ENCODE measurements around the gene GCSAM.

Gene GCSAM

DNA sequence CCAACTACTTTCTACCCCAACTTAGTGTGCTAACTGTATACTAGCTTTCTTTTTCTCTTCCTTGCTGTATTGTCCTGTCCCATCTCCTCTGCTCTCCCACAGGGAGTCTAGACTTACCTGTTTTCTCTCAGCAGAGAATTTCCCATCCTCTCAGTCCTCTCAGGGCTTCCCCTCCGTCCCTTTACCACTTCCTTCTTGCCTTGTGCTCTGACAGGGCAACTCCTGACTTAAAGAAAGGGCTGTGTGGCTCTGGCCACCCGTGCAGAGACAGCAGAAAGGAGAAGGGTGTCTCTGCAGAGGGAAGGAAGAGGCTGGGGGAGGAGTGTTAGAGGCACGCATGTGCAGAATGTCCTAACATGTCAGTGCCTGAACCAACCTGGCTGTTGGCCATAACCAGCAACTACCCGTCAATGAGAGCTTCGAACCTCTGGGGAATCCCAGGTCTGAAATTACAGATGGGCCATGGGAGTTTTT lies at the start of gene GCSAM:
TSS of gene GCSAM (minus strand) at position 274 of the 474 bp plus-strand sequence. CDS start at position 146, 128 bp downstream.
- peak; percentile 56 to 58 for DNase-seq

- no peak for DNase-seq
Observed at GRCh38 chr3:112175646-112176045, 42.6 kb upstream of the GCSAM start.

DNA sequence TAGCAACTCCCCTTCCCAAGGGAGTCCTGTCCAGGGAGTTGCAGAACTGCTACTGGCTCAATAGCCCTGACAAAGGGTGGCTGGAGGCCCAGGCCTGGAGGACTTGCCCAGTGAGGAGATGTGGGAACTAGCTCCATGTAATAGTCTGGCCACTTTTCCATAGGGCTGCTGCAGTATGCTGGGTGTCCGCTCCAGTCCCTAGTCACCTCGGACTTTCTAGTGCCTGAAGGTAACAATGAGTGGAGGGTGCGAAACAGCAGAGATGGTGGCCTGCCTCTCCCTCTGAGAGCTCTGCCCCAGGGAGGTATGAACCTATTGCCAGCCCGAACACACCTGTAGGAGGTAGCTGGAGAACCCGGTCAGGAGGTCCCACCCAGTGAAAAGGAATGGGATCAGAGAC lies 42.0 kb upstream of the GCSAM start:
- DNase-seq: no peak

GRCh38 chr3:112171144-112171543 lies 38.1 kb upstream of the GCSAM start:
- no peak for DNase-seq

DNA sequence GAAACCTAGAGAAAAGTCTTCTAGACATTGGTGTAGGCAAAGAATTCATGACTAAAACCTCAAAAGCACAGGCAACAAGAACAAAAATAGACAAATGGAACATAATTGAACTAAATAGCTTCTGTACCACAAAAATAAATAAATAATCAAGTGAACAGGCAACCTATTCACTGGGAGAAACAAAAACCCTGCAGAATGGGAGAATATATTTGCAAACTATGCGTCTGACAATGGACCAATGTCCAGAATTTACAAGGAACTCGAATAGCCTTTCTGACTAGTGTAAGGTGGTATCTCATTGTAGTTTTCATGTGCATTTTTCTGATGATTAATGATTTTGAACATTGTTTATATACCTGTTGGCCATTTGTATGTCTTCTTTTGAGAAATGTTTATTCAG lies 37.0 kb upstream of the GCSAM start:
- DNase-seq: no peak

GRCh38 chr3:112167758-112168157 lies 34.7 kb upstream of the GCSAM start:
- DNase-seq: no peak

DNA sequence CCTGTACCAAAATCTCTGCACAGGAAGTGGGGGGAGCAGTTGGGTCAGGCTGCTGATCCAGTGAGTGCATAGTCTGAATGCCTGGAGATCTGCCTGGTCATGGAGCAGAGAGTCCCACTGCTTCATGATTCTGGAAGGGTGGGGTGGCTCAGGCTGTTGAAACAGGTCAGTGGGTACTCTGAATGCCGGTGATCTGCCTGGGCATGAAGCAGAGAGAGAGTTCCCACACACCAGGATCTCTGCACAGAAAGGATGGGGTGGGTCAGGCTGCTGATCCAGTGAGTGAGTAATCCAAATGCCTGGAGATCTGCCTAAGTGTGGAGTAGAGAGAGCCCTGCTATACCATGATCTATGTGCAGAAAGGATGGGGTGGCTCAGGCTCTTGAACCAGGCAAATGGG lies 16.1 kb upstream of the GCSAM start:
- no peak for DNase-seq

GRCh38 chr3:112143689-112144088 lies 10.6 kb upstream of the GCSAM start:
- DNase-seq: no peak

- DNase-seq: no peak
Observed at GRCh38 chr3:112143251-112143650, 10.2 kb upstream of the GCSAM start.

DNA sequence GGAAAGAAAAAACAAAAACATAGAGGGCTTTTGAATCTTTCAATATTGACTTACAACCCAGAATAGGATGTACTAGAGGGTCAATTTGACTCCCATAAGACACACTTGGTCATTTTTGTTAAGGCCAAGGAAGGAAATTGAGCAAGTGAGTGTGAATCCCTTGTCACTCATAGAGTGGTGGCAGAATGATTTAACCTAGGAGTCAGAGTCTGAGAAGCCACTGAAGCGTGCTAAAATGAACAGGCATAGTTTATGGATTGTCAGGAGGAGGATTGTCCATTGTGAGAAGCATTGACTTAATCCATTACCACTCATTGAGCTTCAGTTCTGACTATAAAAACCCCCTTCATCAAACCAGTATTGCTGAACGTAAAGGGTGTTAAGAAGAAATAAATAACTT lies 8.2 kb upstream of the GCSAM start:
- no peak for DNase-seq

GRCh38 chr3:112140584-112140983 lies 7.5 kb upstream of the GCSAM start:
- no peak for DNase-seq

GRCh38 chr3:112138219-112138969 lies 5.3 kb upstream of the GCSAM start:
- no peak for DNase-seq

- DNase-seq: no peak
Observed at GRCh38 chr3:112137781-112138180, 4.7 kb upstream of the GCSAM start.

- DNase-seq: peak; percentile 27 to 38
Observed at GRCh38 chr3:112136959-112137693, 4.1 kb upstream of the GCSAM start.

- DNase-seq: no peak
Observed at GRCh38 chr3:112136046-112136445, 3.0 kb upstream of the GCSAM start.

DNA sequence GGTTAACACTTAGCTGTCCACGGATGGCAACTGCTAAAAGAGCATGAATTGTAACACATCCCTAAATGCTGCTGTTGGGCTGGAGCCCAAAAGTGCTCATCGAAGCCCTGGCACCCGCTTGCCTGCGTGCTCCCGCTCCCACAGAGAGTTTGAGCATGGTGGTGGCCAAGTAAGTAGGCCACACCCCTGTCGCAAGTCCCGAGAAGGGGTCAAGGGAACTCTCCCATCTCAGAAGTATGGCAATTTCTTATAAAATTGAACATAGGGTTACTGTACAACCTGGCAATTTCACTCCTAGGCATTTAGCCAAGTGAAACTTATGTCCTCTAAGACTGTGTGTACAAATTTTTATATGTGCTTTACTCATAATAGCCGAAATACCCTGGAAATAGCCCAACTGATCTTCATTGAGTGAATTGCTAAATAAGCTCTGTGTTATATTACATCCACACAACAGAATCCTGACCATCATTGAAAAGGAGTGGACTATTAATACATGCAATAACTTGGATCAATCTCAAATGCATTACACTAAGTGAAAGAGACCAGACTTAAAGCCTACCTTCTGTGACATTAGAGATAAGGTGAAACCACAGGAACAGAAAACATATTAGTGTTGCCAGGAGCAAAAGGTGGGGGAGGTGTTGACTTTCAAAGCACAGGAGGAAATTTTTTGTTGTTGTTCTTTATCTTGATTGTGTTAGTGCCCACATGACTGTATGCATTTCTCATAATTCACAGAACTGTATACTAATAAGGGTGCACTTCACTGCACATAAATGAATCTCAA lies 1.5 kb upstream of the GCSAM start:
- no peak for DNase-seq

- DNase-seq: no peak
Observed at GRCh38 chr3:112133626-112134334, 732 bp upstream of the GCSAM start.

- no peak for DNase-seq
Observed at GRCh38 chr3:112132554-112132953, 494 bp downstream of the GCSAM start.

DNA sequence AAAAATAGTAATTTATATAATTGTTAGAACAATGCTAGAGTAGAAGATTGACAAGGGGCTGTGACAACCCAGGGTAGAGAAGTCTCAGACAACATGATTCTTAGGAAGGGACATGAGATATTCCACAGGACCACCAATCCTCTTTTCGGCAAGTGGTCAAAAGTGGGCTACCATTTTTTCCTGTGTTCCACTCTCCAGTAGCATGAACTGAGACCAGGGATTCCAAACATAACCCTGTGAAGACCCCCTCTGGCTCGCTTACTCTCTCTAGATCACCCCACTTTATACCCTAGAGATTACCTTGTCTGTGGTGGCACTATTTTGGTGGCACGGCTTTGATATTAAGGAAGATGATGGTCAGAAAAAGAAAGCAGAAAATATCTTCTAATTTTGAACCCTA lies 960 bp downstream of the GCSAM start:
- DNase-seq: no peak

GRCh38 chr3:112131111-112131510 lies 1.9 kb downstream of the GCSAM start:
- DNase-seq: no peak

DNA sequence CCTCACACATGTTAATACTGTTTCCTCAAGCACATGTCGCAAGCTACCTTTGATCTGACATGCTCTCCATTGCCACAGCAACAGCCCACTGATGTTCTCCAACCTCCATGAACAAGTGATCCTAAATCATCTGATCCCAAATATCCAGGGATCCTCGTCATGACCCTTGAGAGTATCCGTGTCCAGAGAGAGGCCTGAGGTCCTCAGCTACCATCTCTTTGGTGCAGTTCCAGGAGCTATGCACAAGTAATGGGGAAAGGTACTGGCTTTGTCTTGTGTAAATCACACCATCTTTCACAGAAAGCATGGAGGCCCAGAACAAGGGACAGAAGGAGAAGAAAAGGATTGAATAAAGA lies 2.4 kb downstream of the GCSAM start:
- DNase-seq: no peak

DNA sequence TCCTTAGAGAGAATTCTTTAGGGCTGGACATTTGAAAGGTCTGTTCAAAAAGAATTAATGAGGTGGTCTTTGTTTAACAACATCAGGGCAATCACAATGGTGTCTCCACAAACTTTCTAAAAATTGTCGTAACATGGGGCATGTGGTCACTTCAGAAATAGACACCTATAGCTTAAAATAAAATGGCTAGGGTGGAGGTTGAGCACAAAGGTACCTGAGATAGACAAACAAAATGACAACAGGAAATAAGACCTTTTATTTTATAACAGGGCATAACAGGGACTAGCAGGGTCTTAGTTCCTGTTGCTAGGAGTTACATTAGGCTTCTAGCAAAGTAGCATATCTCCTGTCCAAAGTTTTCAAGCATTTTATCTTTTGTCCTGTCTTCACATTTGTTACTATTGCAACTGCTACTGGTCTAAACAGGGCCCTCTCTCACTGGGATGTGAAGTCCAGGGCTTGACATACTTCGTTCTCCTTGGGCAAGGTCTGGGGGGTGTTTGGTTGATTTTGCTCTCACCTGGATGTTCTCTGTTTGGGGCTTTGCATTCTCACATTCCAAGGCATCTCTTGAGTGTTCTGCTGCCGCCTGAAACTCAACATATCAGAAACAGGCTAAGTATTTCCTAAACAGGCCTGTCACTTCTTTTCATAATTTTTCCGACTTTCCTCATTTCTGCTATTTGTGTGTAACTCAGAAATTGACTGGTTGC lies 3.0 kb downstream of the GCSAM start:
- DNase-seq: no peak
